Measurements from ENCODE around the gene MGP.
A peak's percentile ranks its signal among the peaks of the same experiment; 100 is the strongest.

The MGP gene

GRCh38 chr12:14885718-14886221 is at the start of gene MGP:
TSS of gene MGP (minus strand) at chr12:14885854. CDS start at chr12:14885791, 63 bp downstream.
- Histone ChIP-seq H3K4me3 (peak within 1 kb of the TSS; percentile 73), H3K9me3 (ENCODE audit: low read depth, low read length) (no peaks in the 10 kb centered on the region), H3K9ac (ENCODE audit: insufficient read length) (peak within 1 kb of the TSS; percentile 44), H3K36me3 (ENCODE audit: insufficient read depth, low read length) (no peaks in the 10 kb centered on the region; the same call in 1 of the 2 replicates), H3K27ac (peak within 1 kb of the TSS; percentile 78; the same call in 1 of the 2 replicates)
- DNase-seq (ENCODE audit: low read depth, low spot score) = no peak
- TF ChIP-seq EZH2 (IDR thresholded peaks at IDR 0.05) (no peak), POLR2AphosphoS5 (IDR thresholded peaks at IDR 0.05; ENCODE audit: borderline replicate concordance, low read depth, low read length) (no peak), FOXP2 (optimal IDR thresholded peaks at IDR 0.05; ENCODE audit: control extremely low read depth, extremely low read length, insufficient read depth) (no peak)

GRCh38 chr12:14935031-14935430 is 49.4 kb upstream of the MGP start:
- TF ChIP-seq POLR2AphosphoS5 (IDR thresholded peaks at IDR 0.05; ENCODE audit: borderline replicate concordance, low read depth, low read length) (no peak), FOXP2 (optimal IDR thresholded peaks at IDR 0.05; ENCODE audit: control extremely low read depth, extremely low read length, insufficient read depth) (no peak), EZH2 (IDR thresholded peaks at IDR 0.05) (no peak)
- H3K36me3 ChIP-seq (ENCODE audit: insufficient read depth, low read length) = no peaks in the 10 kb centered on the region
- no peaks in the 10 kb centered on the region for H3K9me3 ChIP-seq (ENCODE audit: low read depth, low read length)
- H3K27ac ChIP-seq = no peak overlapping the region
- no peak overlapping the region for H3K9ac ChIP-seq (ENCODE audit: insufficient read length)
- H3K4me3 ChIP-seq = no peak overlapping the region
- DNase-seq (ENCODE audit: low read depth, low spot score) = no peak

- DNase-seq (ENCODE audit: low read depth, low spot score) = no peak
- H3K36me3 ChIP-seq (ENCODE audit: insufficient read depth, low read length) = no peaks in the 10 kb centered on the region
- no peak overlapping the region for H3K9ac ChIP-seq (ENCODE audit: insufficient read length)
- no peak for TF ChIP-seq EZH2 (IDR thresholded peaks at IDR 0.05)
- no peak for TF ChIP-seq FOXP2 (optimal IDR thresholded peaks at IDR 0.05; ENCODE audit: control extremely low read depth, extremely low read length, insufficient read depth)
- TF ChIP-seq POLR2AphosphoS5 (IDR thresholded peaks at IDR 0.05; ENCODE audit: borderline replicate concordance, low read depth, low read length) = no peak
- H3K4me3 ChIP-seq = no peak overlapping the region
- no peak overlapping the region for H3K27ac ChIP-seq
- no peaks in the 10 kb centered on the region for H3K9me3 ChIP-seq (ENCODE audit: low read depth, low read length)
Measured at GRCh38 chr12:14934511-14934910, 48.9 kb upstream of the MGP start.

- TF ChIP-seq POLR2AphosphoS5 (IDR thresholded peaks at IDR 0.05; ENCODE audit: borderline replicate concordance, low read depth, low read length) (no peak), EZH2 (IDR thresholded peaks at IDR 0.05) (no peak), FOXP2 (optimal IDR thresholded peaks at IDR 0.05; ENCODE audit: control extremely low read depth, extremely low read length, insufficient read depth) (no peak)
- DNase-seq (ENCODE audit: low read depth, low spot score) = no peak
- Histone ChIP-seq H3K9ac (ENCODE audit: insufficient read length) (no peak overlapping the region), H3K4me3 (no peak overlapping the region), H3K9me3 (ENCODE audit: low read depth, low read length) (no peaks in the 10 kb centered on the region), H3K36me3 (ENCODE audit: insufficient read depth, low read length) (no peaks in the 10 kb centered on the region), H3K27ac (peak overlapping the region; percentile 49; the same call in 1 of the 2 replicates)
Measured at GRCh38 chr12:14931791-14932560, 46.3 kb upstream of the MGP start.

GRCh38 chr12:14931359-14931758 is 45.7 kb upstream of the MGP start:
- Histone ChIP-seq H3K27ac (peak overlapping the region; percentile 49; the same call in 1 of the 2 replicates), H3K36me3 (ENCODE audit: insufficient read depth, low read length) (no peaks in the 10 kb centered on the region), H3K4me3 (no peak overlapping the region), H3K9ac (ENCODE audit: insufficient read length) (no peak overlapping the region), H3K9me3 (ENCODE audit: low read depth, low read length) (no peaks in the 10 kb centered on the region)
- DNase-seq (ENCODE audit: low read depth, low spot score) = no peak
- no peak for TF ChIP-seq POLR2AphosphoS5 (IDR thresholded peaks at IDR 0.05; ENCODE audit: borderline replicate concordance, low read depth, low read length)
- no peak for TF ChIP-seq EZH2 (IDR thresholded peaks at IDR 0.05)

GRCh38 chr12:14930299-14930698 is 44.6 kb upstream of the MGP start:
- Histone ChIP-seq H3K9me3 (ENCODE audit: low read depth, low read length) (no peaks in the 10 kb centered on the region), H3K27ac (0 out of 2 replicates have a peak overlapping the region, but pooled peaks have one; percentile 49), H3K4me3 (no peak overlapping the region), H3K9ac (ENCODE audit: insufficient read length) (no peak overlapping the region), H3K36me3 (ENCODE audit: insufficient read depth, low read length) (no peaks in the 10 kb centered on the region)
- no peak for DNase-seq (ENCODE audit: low read depth, low spot score)
- no peak for TF ChIP-seq FOXP2 (optimal IDR thresholded peaks at IDR 0.05; ENCODE audit: control extremely low read depth, extremely low read length, insufficient read depth)
- TF ChIP-seq POLR2AphosphoS5 (IDR thresholded peaks at IDR 0.05; ENCODE audit: borderline replicate concordance, low read depth, low read length) = no peak
- no peak for TF ChIP-seq EZH2 (IDR thresholded peaks at IDR 0.05)

- Histone ChIP-seq H3K9me3 (ENCODE audit: low read depth, low read length) (no peaks in the 10 kb centered on the region), H3K4me3 (peak overlapping the region; percentile 64), H3K36me3 (ENCODE audit: insufficient read depth, low read length) (no peaks in the 10 kb centered on the region), H3K27ac (peak overlapping the region; percentile 89), H3K9ac (ENCODE audit: insufficient read length) (peak overlapping the region; percentile 47)
- DNase-seq (ENCODE audit: low read depth, low spot score) = no peak
- TF ChIP-seq POLR2AphosphoS5 (IDR thresholded peaks at IDR 0.05; ENCODE audit: borderline replicate concordance, low read depth, low read length) (no peak), FOXP2 (optimal IDR thresholded peaks at IDR 0.05; ENCODE audit: control extremely low read depth, extremely low read length, insufficient read depth) (no peak), EZH2 (IDR thresholded peaks at IDR 0.05) (no peak)
Measured at GRCh38 chr12:14928931-14929330, 43.3 kb upstream of the MGP start.

GRCh38 chr12:14927267-14927666 is 41.6 kb upstream of the MGP start:
- TF ChIP-seq EZH2 (IDR thresholded peaks at IDR 0.05) = no peak
- TF ChIP-seq POLR2AphosphoS5 (IDR thresholded peaks at IDR 0.05; ENCODE audit: borderline replicate concordance, low read depth, low read length) = no peak
- no peak for TF ChIP-seq FOXP2 (optimal IDR thresholded peaks at IDR 0.05; ENCODE audit: control extremely low read depth, extremely low read length, insufficient read depth)
- H3K4me3 ChIP-seq = peak overlapping the region; percentile 34; the same call in 1 of the 2 replicates
- no peaks in the 10 kb centered on the region for H3K36me3 ChIP-seq (ENCODE audit: insufficient read depth, low read length)
- H3K9ac ChIP-seq (ENCODE audit: insufficient read length) = no peak overlapping the region
- no peak for DNase-seq (ENCODE audit: low read depth, low spot score)
- H3K9me3 ChIP-seq (ENCODE audit: low read depth, low read length) = no peaks in the 10 kb centered on the region
- peak overlapping the region; percentile 80 for H3K27ac ChIP-seq
